ENCODE data around the gene COMP. TPM values are rescaled to one million over a fixed set of nuclear protein-coding genes. Genes with fewer than 3 reads are reported as not detected.

COMP gene
- total RNA-seq, 1 experiment from 2014 or later, result 0.16 TPM

DNA sequence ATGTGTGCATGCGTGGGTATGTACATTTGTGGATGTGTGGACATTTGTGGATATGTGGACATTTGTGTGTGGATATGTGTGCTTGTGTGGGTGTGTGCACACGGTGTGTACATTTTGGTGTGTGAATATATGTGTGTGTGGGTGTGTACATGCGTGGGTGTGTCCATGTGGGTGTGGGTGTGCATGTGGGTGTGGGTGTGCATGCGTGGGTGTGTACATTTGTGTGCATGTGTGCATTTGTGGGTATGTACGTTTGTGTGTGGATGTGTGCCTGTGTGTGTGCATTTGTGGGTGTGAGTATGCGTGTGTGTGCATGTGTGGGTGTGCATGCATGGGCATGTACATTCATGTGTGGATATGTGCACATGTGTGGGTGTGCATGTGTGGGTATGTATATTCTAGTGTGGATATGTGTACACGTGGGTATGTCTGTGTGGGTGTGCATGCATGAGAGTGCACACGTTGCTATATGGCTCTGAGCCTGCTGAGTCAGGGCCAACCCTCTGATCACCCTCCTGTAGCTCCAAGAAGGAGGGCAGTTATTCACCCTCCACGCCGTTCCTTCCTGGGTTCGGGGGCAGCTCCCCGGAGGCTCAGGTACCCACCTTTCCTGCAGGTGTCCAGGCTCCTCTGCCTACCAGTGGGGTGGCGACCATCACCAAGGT, 20.3 kb downstream of the COMP start:
- no peaks in the 10 kb centered on the region for H3K4me1 ChIP-seq
- Mint-ChIP-seq H3K36me3 (ENCODE audit: insufficient read depth, unreplicated experiment) (peaks cover 5% of the 10 kb centered on the region), H3K27me3 (ENCODE audit: insufficient read depth, unreplicated experiment) (no peaks in the 10 kb centered on the region), H3K4me3 (ENCODE audit: unreplicated experiment) (no peak overlapping the region), H3K27ac (ENCODE audit: unreplicated experiment) (no peak overlapping the region), H3K9me3 (ENCODE audit: unreplicated experiment) (no peaks in the 10 kb centered on the region), H3K4me1 (ENCODE audit: low read depth, unreplicated experiment) (no peaks in the 10 kb centered on the region)
- intact Hi-C loops (cut with micrococcal nuclease; ENCODE audit: unreplicated experiment), result loop anchor here (1.0 kb wide), 1 partner anchor 77 kb away; no protein-coding TSS in a partner anchor
- BruUV-seq (replicated peaks), result no TSS peak
- CTCF ChIA-PET, result interaction anchor here (1.2 to 1.7 kb wide), 3 partner anchors 28 to 148 kb away, joined by 3 to 14 read pairs (median 3); partner anchors contain the start of genes COPE and DDX49
- H3K36me3 ChIP-seq (ENCODE audit: control insufficient read depth, insufficient read depth, low read length), result no peaks in the 10 kb centered on the region
- TF ChIP-seq, protein P1, sequence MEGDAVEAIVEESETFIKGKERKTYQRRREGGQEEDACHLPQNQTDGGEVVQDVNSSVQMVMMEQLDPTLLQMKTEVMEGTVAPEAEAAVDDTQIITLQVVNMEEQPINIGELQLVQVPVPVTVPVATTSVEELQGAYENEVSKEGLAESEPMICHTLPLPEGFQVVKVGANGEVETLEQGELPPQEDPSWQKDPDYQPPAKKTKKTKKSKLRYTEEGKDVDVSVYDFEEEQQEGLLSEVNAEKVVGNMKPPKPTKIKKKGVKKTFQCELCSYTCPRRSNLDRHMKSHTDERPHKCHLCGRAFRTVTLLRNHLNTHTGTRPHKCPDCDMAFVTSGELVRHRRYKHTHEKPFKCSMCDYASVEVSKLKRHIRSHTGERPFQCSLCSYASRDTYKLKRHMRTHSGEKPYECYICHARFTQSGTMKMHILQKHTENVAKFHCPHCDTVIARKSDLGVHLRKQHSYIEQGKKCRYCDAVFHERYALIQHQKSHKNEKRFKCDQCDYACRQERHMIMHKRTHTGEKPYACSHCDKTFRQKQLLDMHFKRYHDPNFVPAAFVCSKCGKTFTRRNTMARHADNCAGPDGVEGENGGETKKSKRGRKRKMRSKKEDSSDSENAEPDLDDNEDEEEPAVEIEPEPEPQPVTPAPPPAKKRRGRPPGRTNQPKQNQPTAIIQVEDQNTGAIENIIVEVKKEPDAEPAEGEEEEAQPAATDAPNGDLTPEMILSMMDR (IDR thresholded peaks at IDR 0.05; ENCODE audit: insufficient read depth in 1 of 2, low read depth in 1 of 2, low read length in 1 of 2, severe bottlenecking in 1 of 2, unreplicated experiment in 1 of 2), result no peak
- DNase-seq, result no peak
- no peak overlapping the region for H3K4me3 ChIP-seq (ENCODE audit: low read depth, low read length)
- H3K27me3 ChIP-seq (replicated peaks; ENCODE audit: control insufficient read depth, insufficient read depth, low read length), result no peaks in the 10 kb centered on the region
- no peaks in the 10 kb centered on the region for H3K9me3 ChIP-seq
- POLR2A ChIA-PET, result no interaction called here

DNA sequence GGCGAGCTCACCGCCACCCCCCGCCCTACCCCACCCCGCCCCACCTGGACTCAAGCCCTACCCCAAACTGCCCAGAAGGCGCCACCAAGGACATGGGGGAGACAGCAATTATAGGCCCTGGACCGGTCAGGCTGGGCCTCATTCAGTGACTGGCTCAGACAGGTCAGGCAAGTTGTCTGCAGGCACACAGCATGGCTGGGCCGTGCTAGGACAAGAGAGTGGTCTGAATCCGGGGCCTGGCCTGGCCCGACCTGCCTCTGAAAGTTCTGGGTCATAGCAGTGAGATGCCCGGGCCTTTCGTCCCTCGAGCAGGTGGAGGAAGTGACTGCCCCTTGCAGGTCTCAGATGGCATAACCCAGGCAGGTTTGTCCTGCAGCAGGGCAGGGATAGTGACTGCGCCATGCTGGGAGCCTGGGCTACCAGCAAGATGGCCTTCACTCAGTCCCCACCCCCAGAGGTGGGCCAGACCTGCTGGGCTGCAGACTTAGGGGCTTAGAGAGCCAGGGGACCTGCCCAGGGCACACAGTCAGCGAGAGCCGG, 21.0 kb downstream of the COMP start:
- CTCF ChIA-PET, result no interaction called here
- POLR2A ChIA-PET, result no interaction called here
- no peaks in the 10 kb centered on the region for H3K27me3 ChIP-seq (replicated peaks; ENCODE audit: control insufficient read depth, insufficient read depth, low read length)

DNA sequence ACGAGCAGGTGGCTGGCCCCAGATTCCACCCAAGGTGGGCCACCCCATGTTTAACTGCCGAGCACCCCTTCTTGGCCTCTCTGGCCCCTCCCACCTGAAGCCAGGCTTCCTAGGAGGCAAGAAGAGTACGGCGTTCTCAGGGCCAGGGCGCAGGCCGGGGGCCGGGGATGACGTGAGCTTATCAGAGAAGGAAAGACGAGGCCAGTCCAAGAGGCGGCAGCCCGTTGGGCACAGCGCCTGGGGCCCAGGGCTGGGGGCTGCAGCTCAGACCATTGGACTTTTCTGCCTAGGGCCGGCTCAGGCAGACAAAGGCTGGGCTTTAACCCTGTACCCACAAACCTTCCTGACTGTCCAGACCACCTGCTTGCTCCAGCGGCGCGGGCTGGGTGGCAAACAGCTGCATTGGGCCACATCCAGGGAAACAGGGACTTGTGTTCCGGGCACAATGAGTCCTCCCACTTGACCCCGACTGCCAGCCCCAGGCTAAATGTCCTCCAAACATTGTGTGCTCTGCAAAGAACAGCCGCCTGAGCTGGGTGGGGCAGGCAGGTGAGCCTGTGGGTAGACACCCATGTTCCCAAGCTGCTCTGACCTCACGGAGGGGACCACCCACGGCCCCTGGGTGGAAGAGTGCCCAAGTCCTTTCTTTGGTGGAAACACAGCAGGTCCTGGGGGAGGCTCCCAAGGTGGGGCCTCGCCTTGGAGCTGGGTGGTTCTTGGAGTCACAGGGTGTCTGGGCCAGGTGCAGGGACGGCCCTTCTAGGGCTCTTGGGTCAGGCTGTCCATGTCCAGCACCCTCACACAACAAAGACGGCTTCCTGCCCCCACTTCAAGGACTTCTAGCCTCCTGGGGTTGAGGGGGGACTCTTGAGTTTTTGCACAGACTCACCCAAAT, 21.9 kb downstream of the COMP start:
- H3K4me3 ChIP-seq (ENCODE audit: low read depth, low read length), result no peak overlapping the region
- no peaks in the 10 kb centered on the region for H3K9me3 ChIP-seq
- no peak overlapping the region for H3K4me3 Mint-ChIP-seq (ENCODE audit: unreplicated experiment)
- H3K4me1 ChIP-seq, result no peaks in the 10 kb centered on the region
- TF ChIP-seq, protein P1 (IDR thresholded peaks at IDR 0.05; ENCODE audit: insufficient read depth in 1 of 2, low read depth in 1 of 2, low read length in 1 of 2, severe bottlenecking in 1 of 2, unreplicated experiment in 1 of 2), result no peak
- H3K36me3 ChIP-seq (ENCODE audit: control insufficient read depth, insufficient read depth, low read length), result no peaks in the 10 kb centered on the region
- no peaks in the 10 kb centered on the region for H3K9me3 Mint-ChIP-seq (ENCODE audit: unreplicated experiment)
- ChIA-PET POLR2A (no interaction called here), CTCF (interaction anchor here (0.6 kb wide), 1 partner anchor 9 kb away, joined by 4 read pairs; no protein-coding TSS in a partner anchor)
- intact Hi-C loops (cut with micrococcal nuclease; ENCODE audit: unreplicated experiment), result no loop called here
- no TSS peak for BruUV-seq (replicated peaks)
- H3K27ac Mint-ChIP-seq (ENCODE audit: unreplicated experiment), result no peak overlapping the region
- peaks cover 10% of the 10 kb centered on the region for H3K36me3 Mint-ChIP-seq (ENCODE audit: insufficient read depth, unreplicated experiment)
- DNase-seq, result no peak
- H3K4me1 Mint-ChIP-seq (ENCODE audit: low read depth, unreplicated experiment), result no peaks in the 10 kb centered on the region
- no peaks in the 10 kb centered on the region for H3K27me3 Mint-ChIP-seq (ENCODE audit: insufficient read depth, unreplicated experiment)
- H3K27me3 ChIP-seq (replicated peaks; ENCODE audit: control insufficient read depth, insufficient read depth, low read length), result no peaks in the 10 kb centered on the region

More for the DNA sequence above, 21.0 kb downstream of the COMP start:
- Histone ChIP-seq H3K36me3 (ENCODE audit: control insufficient read depth, insufficient read depth, low read length) (no peaks in the 10 kb centered on the region), H3K9me3 (no peaks in the 10 kb centered on the region), H3K4me3 (ENCODE audit: low read depth, low read length) (no peak overlapping the region), H3K4me1 (no peaks in the 10 kb centered on the region)
- intact Hi-C loops (cut with micrococcal nuclease; ENCODE audit: unreplicated experiment), result no loop called here
- H3K27me3 Mint-ChIP-seq (ENCODE audit: insufficient read depth, unreplicated experiment), result no peaks in the 10 kb centered on the region
- no peaks in the 10 kb centered on the region for H3K4me1 Mint-ChIP-seq (ENCODE audit: low read depth, unreplicated experiment)
- no peak overlapping the region for H3K4me3 Mint-ChIP-seq (ENCODE audit: unreplicated experiment)
- H3K36me3 Mint-ChIP-seq (ENCODE audit: insufficient read depth, unreplicated experiment), result peaks cover 5% of the 10 kb centered on the region
- no peak for DNase-seq
- TF ChIP-seq, protein P1 (IDR thresholded peaks at IDR 0.05; ENCODE audit: insufficient read depth in 1 of 2, low read depth in 1 of 2, low read length in 1 of 2, severe bottlenecking in 1 of 2, unreplicated experiment in 1 of 2), result no peak
- no peak overlapping the region for H3K27ac Mint-ChIP-seq (ENCODE audit: unreplicated experiment)
- H3K9me3 Mint-ChIP-seq (ENCODE audit: unreplicated experiment), result no peaks in the 10 kb centered on the region
- no TSS peak for BruUV-seq (replicated peaks)

Measured in Caco-2 (cell line).